ENCODE data around the gene GREB1L.
A peak's percentile ranks its signal among the peaks of the same experiment; 100 is the strongest.

The GREB1L gene

GRCh38 chr18:21489919-21490495 is 248.0 kb downstream of the GREB1L start:
- DNase-seq = no peak

- DNase-seq = no peak
These were observed 248.7 kb downstream of the GREB1L start for GRCh38 chr18:21490748-21491147.

- no peak for DNase-seq
These were observed 254.3 kb downstream of the GREB1L start for GRCh38 chr18:21496277-21496835.

- no peak for DNase-seq
These were observed 258.0 kb downstream of the GREB1L start for GRCh38 chr18:21499997-21500396.

- DNase-seq = peak in 1 of 14 donors; percentile 34
These were observed 260.6 kb downstream of the GREB1L start for GRCh38 chr18:21502661-21503060.

- DNase-seq = no peak
These were observed 266.1 kb downstream of the GREB1L start for GRCh38 chr18:21507913-21508701.

- DNase-seq = no peak
These were observed 267.0 kb downstream of the GREB1L start for GRCh38 chr18:21509062-21509461.

GRCh38 chr18:21513292-21513691 is 271.3 kb downstream of the GREB1L start:
- DNase-seq = no peak

- DNase-seq = no peak
These were observed 271.7 kb downstream of the GREB1L start for GRCh38 chr18:21513741-21514140.

GRCh38 chr18:21522530-21522929 is 280.5 kb downstream of the GREB1L start:
- DNase-seq = no peak

GRCh38 chr18:21525916-21526315 is 283.9 kb downstream of the GREB1L start:
- no peak for DNase-seq

- no peak for DNase-seq
These were observed 284.4 kb downstream of the GREB1L start for GRCh38 chr18:21526463-21526862.

GRCh38 chr18:21534327-21534726 is 292.3 kb downstream of the GREB1L start:
- DNase-seq = no peak

- DNase-seq = no peak
These were observed 296.2 kb downstream of the GREB1L start for GRCh38 chr18:21538230-21538629.

GRCh38 chr18:21546423-21546822 is 304.4 kb downstream of the GREB1L start:
- DNase-seq = no peak

- DNase-seq = no peak
These were observed 306.6 kb downstream of the GREB1L start for GRCh38 chr18:21548647-21549046.

GRCh38 chr18:21550510-21550970 is 308.5 kb downstream of the GREB1L start:
- DNase-seq = no peak

- DNase-seq = no peak
These were observed 315.7 kb downstream of the GREB1L start for GRCh38 chr18:21557607-21558253.

GRCh38 chr18:21559195-21559594 is 317.2 kb downstream of the GREB1L start:
- DNase-seq = no peak

- no peak for DNase-seq
These were observed 329.7 kb downstream of the GREB1L start for GRCh38 chr18:21571772-21572171.
